Measurements from ENCODE around the gene PLEKHA1. TPM values are rescaled to one million over a fixed set of nuclear protein-coding genes. Genes with fewer than 3 reads are reported as not detected.

The PLEKHA1 gene
- total and polyA plus RNA-seq, 9 donors = 16.7 to 31.1 (median 27.1) TPM

DNA sequence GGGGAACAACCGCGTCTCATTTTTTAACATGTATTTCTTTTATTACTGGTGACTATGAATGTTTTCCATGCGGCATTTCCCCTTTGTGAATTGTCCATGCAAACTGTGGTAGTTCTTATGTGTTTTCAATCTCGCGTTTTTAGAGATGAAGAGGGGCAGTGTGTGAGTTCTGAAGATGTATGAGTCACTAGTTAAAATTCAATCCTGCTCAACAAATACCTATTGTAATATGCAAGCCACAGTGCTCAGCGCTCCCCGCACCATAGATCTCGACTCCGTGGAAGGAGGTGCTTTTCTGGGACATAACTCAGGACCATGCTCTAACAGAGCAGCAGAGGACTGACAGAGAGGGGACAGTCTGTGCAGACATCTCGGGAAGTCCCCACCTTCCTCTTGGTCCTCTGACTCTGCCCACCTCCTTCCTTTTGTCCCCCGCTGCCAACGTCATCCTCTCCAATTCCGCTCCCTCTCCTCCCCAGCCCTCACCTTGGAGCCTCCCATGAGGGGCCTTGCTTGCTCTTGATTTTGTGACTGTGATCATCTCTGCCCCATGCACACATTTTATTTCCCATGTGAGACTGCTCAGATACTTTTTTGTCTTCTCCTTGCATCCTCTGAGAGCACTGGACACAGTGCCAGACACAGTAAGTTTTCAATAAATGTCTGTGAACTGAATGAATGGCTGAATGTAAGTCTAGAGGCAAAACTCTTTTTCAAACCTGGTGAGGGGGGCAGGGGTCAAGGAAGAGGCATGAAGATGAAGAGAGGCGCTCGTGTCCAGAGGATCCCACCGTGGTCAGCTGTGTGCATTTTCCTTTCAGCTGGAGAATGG is 42.7 kb upstream of the PLEKHA1 start:
- Histone ChIP-seq H3K9me3 (no peaks in the 10 kb centered on the region), H3K36me3 (no peaks in the 10 kb centered on the region), H3K4me1 (ENCODE audit: insufficient read depth) (no peaks in the 10 kb centered on the region), H3K27me3 (no peaks in the 10 kb centered on the region), H3K27ac (no peak overlapping the region), H3K4me3 (no peak overlapping the region)
- no peak for TF ChIP-seq POLR2A (IDR thresholded peaks at IDR 0.05)
- no peak for TF ChIP-seq EP300 (IDR thresholded peaks at IDR 0.05)
- DNase-seq = no peak
- intact Hi-C loops (cut with DNase I) = no loop called here
- WGBS, 3 donors = 74 to 85% (median 76%) methylated on average over 16 of the region's 16 CpGs

DNA sequence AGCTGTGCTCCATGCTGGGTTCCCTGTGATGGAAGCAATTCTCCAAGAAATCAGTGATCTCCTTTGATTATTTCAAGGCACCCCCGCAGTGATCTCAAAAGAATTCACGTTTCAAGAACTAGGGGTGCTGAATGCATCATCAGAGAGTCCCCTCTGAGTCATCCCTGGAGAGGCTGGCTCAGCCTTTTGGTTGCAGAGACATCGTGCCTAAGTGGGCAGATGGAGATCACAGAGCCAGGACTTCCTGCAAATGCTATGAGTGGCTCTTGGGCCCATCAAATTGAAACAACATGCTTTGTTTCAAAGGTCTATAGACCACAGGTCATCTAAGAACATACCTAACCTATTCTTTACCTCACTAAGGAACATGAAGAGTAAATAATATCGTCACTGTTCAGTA is 41.5 kb upstream of the PLEKHA1 start:
- no peak overlapping the region for H3K4me3 ChIP-seq
- TF ChIP-seq EP300 (IDR thresholded peaks at IDR 0.05) (no peak), POLR2A (IDR thresholded peaks at IDR 0.05) (no peak)
- TF ChIP-seq, protein P1, sequence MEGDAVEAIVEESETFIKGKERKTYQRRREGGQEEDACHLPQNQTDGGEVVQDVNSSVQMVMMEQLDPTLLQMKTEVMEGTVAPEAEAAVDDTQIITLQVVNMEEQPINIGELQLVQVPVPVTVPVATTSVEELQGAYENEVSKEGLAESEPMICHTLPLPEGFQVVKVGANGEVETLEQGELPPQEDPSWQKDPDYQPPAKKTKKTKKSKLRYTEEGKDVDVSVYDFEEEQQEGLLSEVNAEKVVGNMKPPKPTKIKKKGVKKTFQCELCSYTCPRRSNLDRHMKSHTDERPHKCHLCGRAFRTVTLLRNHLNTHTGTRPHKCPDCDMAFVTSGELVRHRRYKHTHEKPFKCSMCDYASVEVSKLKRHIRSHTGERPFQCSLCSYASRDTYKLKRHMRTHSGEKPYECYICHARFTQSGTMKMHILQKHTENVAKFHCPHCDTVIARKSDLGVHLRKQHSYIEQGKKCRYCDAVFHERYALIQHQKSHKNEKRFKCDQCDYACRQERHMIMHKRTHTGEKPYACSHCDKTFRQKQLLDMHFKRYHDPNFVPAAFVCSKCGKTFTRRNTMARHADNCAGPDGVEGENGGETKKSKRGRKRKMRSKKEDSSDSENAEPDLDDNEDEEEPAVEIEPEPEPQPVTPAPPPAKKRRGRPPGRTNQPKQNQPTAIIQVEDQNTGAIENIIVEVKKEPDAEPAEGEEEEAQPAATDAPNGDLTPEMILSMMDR (IDR thresholded peaks at IDR 0.05) = no peak
- intact Hi-C loops (cut with DNase I) = no loop called here
- no peaks in the 10 kb centered on the region for H3K4me1 ChIP-seq (ENCODE audit: insufficient read depth)
- no peak overlapping the region for H3K27ac ChIP-seq
- WGBS, 3 donors = 74 to 84% (median 81%) methylated on average over 4 of the region's 4 CpGs
- H3K9me3 ChIP-seq = no peaks in the 10 kb centered on the region
- no peak for DNase-seq
- H3K27me3 ChIP-seq = no peaks in the 10 kb centered on the region
- no peaks in the 10 kb centered on the region for H3K36me3 ChIP-seq

DNA sequence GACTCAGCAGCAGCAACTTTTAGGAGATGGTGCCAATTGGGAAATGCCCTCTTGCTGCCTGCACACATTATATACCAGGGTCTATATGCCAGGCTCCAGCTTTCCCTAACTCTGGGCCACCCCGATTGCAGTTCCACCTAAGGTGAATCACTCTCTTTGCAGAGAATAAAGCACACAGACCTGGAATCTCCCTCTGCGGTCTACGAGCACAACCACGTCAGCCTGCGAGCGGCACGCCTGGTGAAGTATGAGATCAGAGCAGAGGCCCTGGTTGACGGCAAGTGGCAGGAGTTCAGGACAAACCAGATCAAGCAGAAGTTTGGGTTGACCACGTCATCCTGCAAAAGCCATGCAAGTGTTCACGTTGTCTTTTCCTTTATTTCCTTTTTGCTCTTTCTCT is 38.2 kb upstream of the PLEKHA1 start:
- Histone ChIP-seq H3K4me3 (no peak overlapping the region), H3K9me3 (no peaks in the 10 kb centered on the region), H3K27ac (no peak overlapping the region), H3K4me1 (ENCODE audit: insufficient read depth) (peaks cover 4% of the 10 kb centered on the region), H3K27me3 (no peaks in the 10 kb centered on the region), H3K36me3 (no peaks in the 10 kb centered on the region)
- DNase-seq = no peak
- WGBS, 3 donors = 85 to 93% (median 90%) methylated on average over 10 of the region's 10 CpGs
- intact Hi-C loops (cut with DNase I) = no loop called here
- TF ChIP-seq POLR2A (IDR thresholded peaks at IDR 0.05) (no peak), EP300 (IDR thresholded peaks at IDR 0.05) (no peak)

DNA sequence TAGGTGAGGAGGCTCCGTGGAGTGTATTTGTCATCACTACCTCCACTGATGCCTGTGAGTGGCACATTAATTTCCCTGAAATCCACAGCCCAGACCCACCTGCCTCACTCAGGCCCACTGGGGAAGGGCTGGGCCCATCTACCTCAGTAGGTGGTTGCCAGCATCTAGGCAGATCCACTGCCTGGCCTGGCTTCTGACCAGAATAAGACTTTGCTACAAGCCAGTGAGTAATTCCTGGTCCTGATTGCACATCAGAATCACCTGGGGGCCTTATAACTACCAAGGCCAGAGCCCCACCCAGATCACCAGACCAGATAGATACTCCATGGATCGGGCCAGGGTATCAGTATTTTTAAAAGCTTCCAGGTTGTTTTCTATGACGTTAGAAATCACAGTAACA is 37.5 kb upstream of the PLEKHA1 start:
- TF ChIP-seq POLR2A (IDR thresholded peaks at IDR 0.05) (no peak), EP300 (IDR thresholded peaks at IDR 0.05) (no peak)
- TF ChIP-seq, protein P1 (IDR thresholded peaks at IDR 0.05) = no peak
- intact Hi-C loops (cut with DNase I) = no loop called here
- Histone ChIP-seq H3K9me3 (no peaks in the 10 kb centered on the region), H3K4me3 (no peak overlapping the region), H3K36me3 (no peaks in the 10 kb centered on the region), H3K27ac (no peak overlapping the region), H3K4me1 (ENCODE audit: insufficient read depth) (peaks cover 4% of the 10 kb centered on the region), H3K27me3 (no peaks in the 10 kb centered on the region)
- DNase-seq = no peak
- WGBS, 3 donors = 77 to 92% (median 81%) methylated on average over 3 of the region's 3 CpGs

DNA sequence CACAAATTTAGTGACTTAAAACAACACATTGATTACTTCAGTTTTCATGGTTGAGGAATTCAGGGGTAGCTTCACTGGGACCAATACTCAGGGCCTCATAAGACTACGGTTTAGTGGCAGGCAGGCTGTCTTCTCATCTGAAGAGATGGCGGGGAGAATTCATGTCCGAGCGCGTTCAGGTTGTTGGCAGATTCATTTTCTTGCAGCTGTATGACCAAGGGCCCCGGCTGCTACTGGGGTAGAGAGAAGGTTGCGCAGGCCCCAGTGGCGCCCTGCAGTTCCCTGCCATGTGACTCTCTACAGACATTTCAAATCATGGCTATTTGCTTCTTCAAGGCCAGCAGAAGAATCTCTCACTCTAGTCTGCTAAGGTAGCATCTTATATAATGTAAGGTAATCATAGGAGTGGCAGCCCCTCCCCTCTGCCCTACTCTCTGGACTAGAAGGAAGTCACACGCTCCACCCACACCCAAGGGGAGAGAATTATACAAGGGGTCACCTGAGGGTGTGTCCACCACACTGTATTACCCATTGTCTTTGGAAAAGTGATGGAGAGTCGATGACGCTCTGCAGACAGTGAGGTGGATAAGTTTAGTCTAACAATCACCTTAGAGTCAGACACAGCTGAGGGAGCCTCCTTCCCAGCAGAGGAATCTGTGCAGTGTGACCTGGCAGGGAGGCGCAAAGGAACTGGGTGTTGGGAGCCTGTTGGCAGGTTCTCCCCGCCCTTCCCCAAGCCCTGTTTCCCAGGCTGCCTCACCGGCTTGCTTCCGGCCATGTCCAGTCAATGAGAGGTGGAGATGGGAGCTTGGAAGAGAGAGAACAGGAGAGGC is 35.7 kb upstream of the PLEKHA1 start:
- Histone ChIP-seq H3K27ac (no peak overlapping the region), H3K4me3 (no peak overlapping the region), H3K4me1 (ENCODE audit: insufficient read depth) (peaks cover 4% of the 10 kb centered on the region), H3K36me3 (no peaks in the 10 kb centered on the region), H3K27me3 (no peaks in the 10 kb centered on the region), H3K9me3 (no peaks in the 10 kb centered on the region)
- DNase-seq = no peak
- intact Hi-C loops (cut with DNase I) = no loop called here
- TF ChIP-seq EP300 (IDR thresholded peaks at IDR 0.05) (no peak), POLR2A (IDR thresholded peaks at IDR 0.05) (no peak)
- TF ChIP-seq, protein P1 (IDR thresholded peaks at IDR 0.05) = no peak
- WGBS, 3 donors = 93 to 96% (median 93%) methylated on average over 15 of the region's 15 CpGs
